Upper lobe of right lung (tissue), 1 donor: ENCODE results near the gene ZBTB43. TPM values are rescaled to one million over a fixed set of nuclear protein-coding genes. Genes with fewer than 3 reads are reported as not detected.

Experiments used
- ATAC-seq: fragments of 200-7000 bp; cut with Tn5 transposase; one replicate; pipeline ENCODE4 v1.9.1; 2020; ENCODE audit warnings: mild to moderate bottlenecking, moderate library complexity
- DNase-seq: peaks from one replicate; pipeline ENCODE4 v3.0.0-alpha.2; 2020
- H3K27ac ChIP-seq: fragments of 200-600 bp; one replicate; pipeline ENCODE4 v1.8.0; 2022
- H3K27me3 ChIP-seq: fragments of 200-600 bp; one replicate; pipeline ENCODE4 v1.8.0; 2022; ENCODE audit warnings: mild to moderate bottlenecking
- H3K36me3 ChIP-seq: fragments of 200-600 bp; one replicate; pipeline ENCODE4 v1.8.0; 2022
- H3K4me1 ChIP-seq: fragments of 200-600 bp; one replicate; pipeline ENCODE4 v1.8.0; 2022
- H3K4me3 ChIP-seq: fragments of 200-600 bp; one replicate; pipeline ENCODE4 v1.8.0; 2022; ENCODE audit warnings: mild to moderate bottlenecking
- H3K9me3 ChIP-seq: fragments of 200-600 bp; one replicate; pipeline ENCODE4 v1.8.0; 2022
- intact Hi-C: fragments of 100-400 bp; cut with DNase I; formaldehyde crosslinking; loops from one replicate; pipeline ENCODE4 v1.11.0; 2022
- total RNA-seq: library from RNA; stranded (reverse); fragmentation: NEBNext Ultra II Directional; extraction: Animal tissue kit (Norgen Biotek cat#: 25700); gene quantifications from one replicate; pipeline ENCODE4 v1.2.1, GENCODE V29; 2021
- TF ChIP-seq, protein P1 (sequence below): fragments of 200-600 bp; IDR thresholded peaks from one replicate; pipeline ENCODE4 v1.8.0; 2022; ENCODE audit warnings: antibody characterized with exemption
- donor health status: DM: no; HTN: yes; CAD: no; lungs with severe emphysema.

ZBTB43 gene
- total RNA-seq, 1 donor from 2014 or later: 24.9 TPM

DNA sequence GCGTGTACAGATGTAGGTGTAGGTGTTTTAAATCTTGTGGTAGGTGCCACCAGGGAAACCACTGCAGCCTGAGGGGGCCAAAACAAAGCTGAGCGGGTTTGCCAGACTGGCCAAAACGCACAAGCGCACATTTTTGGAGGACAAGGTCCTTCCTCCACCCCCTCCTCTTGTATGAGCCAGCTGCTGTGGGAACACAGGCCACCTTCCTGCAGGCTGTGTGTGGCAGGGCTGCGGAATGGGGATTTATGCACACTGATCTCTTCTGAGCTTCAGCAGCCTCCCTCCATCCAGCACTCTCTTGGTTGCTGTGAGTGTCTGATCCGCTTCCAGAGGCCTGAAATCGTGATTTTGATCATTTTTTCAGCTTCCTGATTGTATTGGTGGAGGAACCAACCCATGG, 22.4 kb downstream of the ZBTB43 start:
- Histone ChIP-seq H3K27ac (no peak overlapping the region), H3K36me3 (peaks cover 12% of the 10 kb centered on the region)
- intact Hi-C loops: no loop called here

DNA sequence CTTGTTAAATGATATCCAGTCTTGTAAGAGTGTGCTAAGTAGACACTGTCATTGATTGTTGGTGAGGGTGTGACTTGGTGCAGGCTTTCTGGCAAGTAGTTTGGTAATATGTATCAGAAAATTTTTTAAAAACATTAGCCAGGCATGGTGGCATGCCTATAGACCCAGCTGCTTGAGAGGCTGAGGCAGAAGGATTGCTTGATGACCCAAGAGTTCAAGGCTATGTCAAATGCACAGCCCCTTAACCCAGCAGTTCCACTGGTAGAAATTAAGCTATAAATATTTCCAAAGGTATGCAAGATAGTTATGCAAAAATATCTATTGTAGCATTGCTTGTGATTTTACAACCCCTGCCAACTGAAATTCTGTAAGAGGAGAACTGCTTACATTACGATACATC, 24.2 kb downstream of the ZBTB43 start:
- TF ChIP-seq, protein P1, sequence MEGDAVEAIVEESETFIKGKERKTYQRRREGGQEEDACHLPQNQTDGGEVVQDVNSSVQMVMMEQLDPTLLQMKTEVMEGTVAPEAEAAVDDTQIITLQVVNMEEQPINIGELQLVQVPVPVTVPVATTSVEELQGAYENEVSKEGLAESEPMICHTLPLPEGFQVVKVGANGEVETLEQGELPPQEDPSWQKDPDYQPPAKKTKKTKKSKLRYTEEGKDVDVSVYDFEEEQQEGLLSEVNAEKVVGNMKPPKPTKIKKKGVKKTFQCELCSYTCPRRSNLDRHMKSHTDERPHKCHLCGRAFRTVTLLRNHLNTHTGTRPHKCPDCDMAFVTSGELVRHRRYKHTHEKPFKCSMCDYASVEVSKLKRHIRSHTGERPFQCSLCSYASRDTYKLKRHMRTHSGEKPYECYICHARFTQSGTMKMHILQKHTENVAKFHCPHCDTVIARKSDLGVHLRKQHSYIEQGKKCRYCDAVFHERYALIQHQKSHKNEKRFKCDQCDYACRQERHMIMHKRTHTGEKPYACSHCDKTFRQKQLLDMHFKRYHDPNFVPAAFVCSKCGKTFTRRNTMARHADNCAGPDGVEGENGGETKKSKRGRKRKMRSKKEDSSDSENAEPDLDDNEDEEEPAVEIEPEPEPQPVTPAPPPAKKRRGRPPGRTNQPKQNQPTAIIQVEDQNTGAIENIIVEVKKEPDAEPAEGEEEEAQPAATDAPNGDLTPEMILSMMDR: no peak
- H3K27ac ChIP-seq: no peak overlapping the region
- no peak for DNase-seq
- H3K36me3 ChIP-seq: peaks cover 22% of the 10 kb centered on the region
- intact Hi-C loops: no loop called here
- H3K4me1 ChIP-seq: no peaks in the 10 kb centered on the region
- no peaks in the 10 kb centered on the region for H3K9me3 ChIP-seq
- no peak overlapping the region for H3K4me3 ChIP-seq
- no peaks in the 10 kb centered on the region for H3K27me3 ChIP-seq
- ATAC-seq: no peak

More for the DNA sequence above, 22.4 kb downstream of the ZBTB43 start:
- H3K4me3 ChIP-seq: no peak overlapping the region
- TF ChIP-seq, protein P1: no peak
- no peaks in the 10 kb centered on the region for H3K27me3 ChIP-seq
- H3K4me1 ChIP-seq: no peaks in the 10 kb centered on the region
- DNase-seq (no peak), ATAC-seq (no peak)
- no peaks in the 10 kb centered on the region for H3K9me3 ChIP-seq

DNA sequence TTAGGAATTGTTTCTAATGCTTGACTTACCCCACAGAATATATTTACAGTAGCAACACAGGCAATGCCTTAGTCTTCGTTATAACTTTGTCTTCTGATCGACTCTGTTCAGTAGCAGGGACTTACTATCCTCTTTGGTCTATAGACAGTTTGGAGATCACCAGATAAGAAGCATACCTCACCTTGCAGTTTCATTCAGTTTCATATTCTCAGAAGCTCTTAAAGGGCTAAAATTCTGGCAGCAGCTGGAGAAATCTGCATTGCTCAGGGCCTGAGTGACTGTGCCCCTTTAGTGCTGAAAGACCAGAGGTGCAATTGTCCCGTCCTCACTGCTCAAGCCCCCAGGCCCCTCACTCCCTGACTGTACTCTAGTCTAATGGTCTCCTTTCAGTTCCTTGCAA, 26.0 kb downstream of the ZBTB43 start:
- no peak for ATAC-seq
- no peak for DNase-seq
- Histone ChIP-seq H3K27ac (no peak overlapping the region), H3K4me3 (no peak overlapping the region), H3K4me1 (peaks cover 5% of the 10 kb centered on the region), H3K36me3 (peaks cover 40% of the 10 kb centered on the region), H3K27me3 (no peaks in the 10 kb centered on the region), H3K9me3 (no peaks in the 10 kb centered on the region)
- intact Hi-C loops: no loop called here
- TF ChIP-seq, protein P1: no peak

DNA sequence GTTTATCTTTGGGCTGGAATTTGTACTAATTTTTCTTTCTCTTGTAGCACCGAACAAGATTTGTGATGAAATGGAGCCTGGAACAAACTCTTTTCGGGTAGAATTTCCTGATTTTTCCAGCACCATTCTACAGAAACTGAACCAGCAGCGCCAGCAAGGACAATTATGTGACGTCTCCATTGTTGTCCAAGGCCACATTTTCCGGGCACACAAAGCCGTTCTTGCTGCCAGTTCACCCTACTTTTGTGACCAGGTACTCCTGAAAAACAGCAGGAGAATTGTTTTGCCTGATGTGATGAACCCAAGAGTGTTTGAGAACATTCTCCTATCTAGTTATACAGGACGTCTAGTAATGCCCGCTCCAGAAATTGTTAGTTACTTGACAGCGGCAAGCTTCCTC, 27.6 kb downstream of the ZBTB43 start:
- no peak overlapping the region for H3K27ac ChIP-seq
- peaks cover 5% of the 10 kb centered on the region for H3K4me1 ChIP-seq
- ATAC-seq (no peak), DNase-seq (no peak)
- no peak overlapping the region for H3K4me3 ChIP-seq
- peaks cover 50% of the 10 kb centered on the region for H3K36me3 ChIP-seq
- H3K9me3 ChIP-seq: no peaks in the 10 kb centered on the region
- TF ChIP-seq, protein P1: no peak
- intact Hi-C loops: no loop called here
- no peaks in the 10 kb centered on the region for H3K27me3 ChIP-seq

DNA sequence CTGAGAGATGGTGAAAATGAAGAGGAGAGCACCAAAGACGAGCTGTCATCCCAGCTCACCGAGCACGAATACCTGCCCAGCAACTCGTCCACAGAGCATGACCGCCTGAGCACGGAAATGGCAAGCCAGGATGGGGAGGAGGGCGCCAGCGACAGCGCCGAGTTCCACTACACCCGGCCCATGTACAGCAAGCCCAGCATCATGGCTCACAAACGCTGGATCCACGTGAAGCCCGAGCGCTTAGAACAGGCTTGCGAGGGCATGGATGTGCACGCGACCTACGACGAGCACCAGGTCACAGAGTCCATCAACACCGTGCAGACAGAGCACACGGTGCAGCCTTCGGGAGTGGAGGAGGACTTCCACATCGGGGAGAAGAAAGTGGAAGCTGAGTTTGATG, 28.2 kb downstream of the ZBTB43 start:
- TF ChIP-seq, protein P1: no peak
- ATAC-seq (no peak), DNase-seq (no peak)
- intact Hi-C loops: no loop called here
- no peak overlapping the region for H3K27ac ChIP-seq
- no peak overlapping the region for H3K4me3 ChIP-seq
- no peaks in the 10 kb centered on the region for H3K27me3 ChIP-seq
- peaks cover 50% of the 10 kb centered on the region for H3K36me3 ChIP-seq
- peaks cover 5% of the 10 kb centered on the region for H3K4me1 ChIP-seq
- H3K9me3 ChIP-seq: no peaks in the 10 kb centered on the region

DNA sequence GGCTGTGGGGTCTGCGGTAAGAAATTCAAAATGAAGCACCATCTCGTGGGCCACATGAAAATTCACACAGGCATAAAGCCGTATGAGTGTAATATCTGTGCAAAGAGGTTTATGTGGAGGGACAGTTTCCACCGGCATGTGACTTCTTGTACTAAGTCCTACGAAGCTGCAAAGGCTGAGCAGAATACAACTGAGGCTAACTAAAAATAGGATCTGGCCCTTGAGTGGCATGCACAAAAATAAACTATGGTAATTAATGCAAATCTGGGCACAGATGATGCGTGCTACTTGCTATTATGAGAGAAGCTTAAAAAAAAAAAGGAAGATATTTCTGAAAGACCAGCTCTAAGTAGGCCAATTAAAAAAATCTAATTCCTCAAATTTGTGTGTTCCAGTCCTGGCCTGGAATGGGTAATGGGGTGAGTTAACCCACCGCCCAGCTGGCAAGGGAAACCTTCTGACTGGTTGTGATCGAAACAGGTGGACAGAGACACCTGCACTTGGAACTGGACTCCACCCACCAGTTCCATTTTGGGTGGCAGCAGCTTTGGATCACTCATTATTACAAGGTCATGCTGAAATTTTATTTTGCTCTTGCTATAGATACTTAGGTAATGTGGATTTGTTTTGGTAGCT, 29.0 kb downstream of the ZBTB43 start:
- Histone ChIP-seq H3K36me3 (peaks cover 58% of the 10 kb centered on the region), H3K27me3 (no peaks in the 10 kb centered on the region), H3K27ac (no peak overlapping the region), H3K4me1 (peaks cover 5% of the 10 kb centered on the region), H3K9me3 (no peaks in the 10 kb centered on the region), H3K4me3 (no peak overlapping the region)
- TF ChIP-seq, protein P1: no peak
- ATAC-seq (no peak), DNase-seq (no peak)
- intact Hi-C loops: no loop called here
